Transverse colon (tissue), 4 donors: ENCODE measurements around the gene TNRC6C. TPM values are rescaled to one million over a fixed set of nuclear protein-coding genes. Genes with fewer than 3 reads are reported as not detected.

Source experiments
- DNase-seq: peaks from one replicate; pipeline ENCODE4 v3.0.0-alpha.2; 2019
- H3K27ac ChIP-seq, 4 donors: fragments of 200-600 bp; sonication (generic); 2 replicates each; pipeline ENCODE4 v1.5.1; 2016 to 2018; ENCODE audit warnings: inconsistent platforms in 4 of 4
- H3K27me3 ChIP-seq: fragments of 200-600 bp; sonication (generic); 2 replicates; pipeline ENCODE4 v1.5.1; 2017; ENCODE audit warnings: inconsistent platforms
- H3K36me3 ChIP-seq, 4 donors: fragments of 200-600 bp; sonication (generic); 2 replicates each; pipeline ENCODE4 v1.5.1; 2017 to 2019; ENCODE audit warnings: inconsistent platforms in 4 of 4
- H3K4me1 ChIP-seq, 4 donors: fragments of 200-600 bp; sonication (generic); 2 replicates each; pipeline ENCODE4 v1.5.1; 2017 to 2020; ENCODE audit warnings: inconsistent platforms in 4 of 4
- H3K4me3 ChIP-seq, 4 donors: fragments of 200-600 bp; sonication (generic); 1 replicate in 1 of 4; 2 replicates in 3 of 4; pipeline versions ENCODE4 v1.5.1 to v1.6.1; 2017 to 2019; ENCODE audit warnings: inconsistent platforms in 4 of 4
- H3K9me3 ChIP-seq, 2 donors: fragments of 200-600 bp; sonication (generic); 2 replicates each; pipeline ENCODE4 v1.5.1; 2017 to 2019; ENCODE audit warnings: inconsistent platforms in 2 of 2
- EP300 ChIP-seq: sonication (generic); formaldehyde crosslinking; IDR thresholded peaks from one replicate; pipeline ENCODE4 v1.6.1; 2017; ENCODE audit warnings: antibody characterized with exemption, low read depth
- POLR2A ChIP-seq: fragments of 450-650 bp; IDR thresholded peaks from one replicate; pipeline ENCODE4 v1.6.1; 2016; ENCODE audit warnings: antibody characterized with exemption, mild to moderate bottlenecking, moderate library complexity
- POLR2AphosphoS5 ChIP-seq, 3 donors: sonication (generic); formaldehyde crosslinking; IDR thresholded peaks; one replicate each; pipeline ENCODE4 v1.6.1; 2016; ENCODE audit warnings: antibody characterized with exemption in 3 of 3
- WGBS, 2 donors: methylation state at CpG; one replicate each; pipeline ENCODE4 v1.1.5; 2018; ENCODE audit warnings: low coverage in 1 of 2; 5-methylcytosine and 5-hydroxymethylcytosine counted together
- in situ Hi-C, 4 donors: fragments of 200-750 bp; cut with MboI; loops; one replicate each; pipeline versions ENCODE4 v1.15.0 to v1.15.1; 2017; ENCODE audit warnings: low sequenced_read_pairs in 3 of 4, low pct_ligation_motif_present in 1 of 4, low pct_unique_long_range_greater_than_20kb in 1 of 4
- intact Hi-C: fragments of 100-400 bp; cut with DNase I; formaldehyde crosslinking; loops from one replicate; pipeline ENCODE4 v1.15.1; 2023; ENCODE audit warnings: low total_unique reads
- total RNA-seq, 4 donors: library from RNA; depleted of rRNA; stranded (reverse); fragments of >200 nt; gene quantifications; one replicate each; pipeline ENCODE4 v1.1.0, GENCODE V29; 2016
- TF ChIP-seq, protein P1 (sequence below), 5 experiments: fragments of 200-600 bp in 3 of 5; fragments of 450-650 bp in 2 of 5; sonication (generic) in 3 of 5; IDR thresholded peaks; 1 replicate in 2 of 5; 2 replicates in 3 of 5; pipeline ENCODE4 v1.5.1; 2016 to 2017; ENCODE audit warnings: antibody characterized with exemption in 5 of 5, inconsistent platforms in 3 of 5, mild to moderate bottlenecking in 2 of 5, moderate library complexity in 1 of 5

Gene TNRC6C
- total RNA-seq, 4 donors from 2014 or later = 7.5 to 16.9 (median 9.9) TPM

DNA sequence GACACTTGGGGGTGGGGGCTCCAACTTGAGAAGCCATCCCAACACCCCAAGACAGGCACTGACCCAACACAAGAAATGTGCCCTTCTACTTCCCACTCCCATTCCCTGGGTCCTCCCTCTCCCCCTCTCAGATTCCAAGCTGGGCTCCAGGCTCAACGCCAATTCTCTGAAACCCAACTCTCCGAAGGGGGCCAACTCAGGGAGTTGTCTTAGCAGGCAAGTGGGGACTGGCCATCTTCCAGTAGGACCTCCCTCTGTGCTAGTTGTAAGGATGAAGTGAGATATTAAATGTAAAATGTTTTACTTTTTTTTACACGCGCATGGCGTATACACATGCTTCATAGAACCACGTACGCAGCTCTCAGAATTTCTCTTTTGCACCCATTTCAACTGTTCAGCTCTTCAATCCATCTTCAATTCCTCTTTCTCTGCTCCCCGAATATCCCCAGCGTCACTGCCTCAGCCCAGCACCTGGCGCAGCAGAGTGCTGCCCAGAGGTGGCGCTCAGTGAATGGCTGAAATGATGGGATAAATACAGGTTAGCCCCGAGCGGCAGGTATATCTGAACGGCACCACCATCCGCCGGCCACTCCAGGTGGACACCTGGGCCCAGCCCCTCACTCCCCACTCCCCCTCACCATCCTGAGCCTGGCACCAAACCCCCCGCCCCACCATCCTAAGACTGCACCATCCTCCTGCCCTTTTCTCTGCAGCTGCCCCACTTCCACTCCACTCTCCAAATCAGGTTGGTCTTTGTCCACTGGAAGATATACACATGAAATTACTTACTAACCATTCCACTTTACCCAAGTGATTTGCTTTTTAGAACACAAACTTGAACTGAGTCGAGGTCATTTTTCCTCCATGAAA lies 43.9 kb upstream of the TNRC6C start:
- no peak for DNase-seq
- intact Hi-C loops = no loop called here

DNA sequence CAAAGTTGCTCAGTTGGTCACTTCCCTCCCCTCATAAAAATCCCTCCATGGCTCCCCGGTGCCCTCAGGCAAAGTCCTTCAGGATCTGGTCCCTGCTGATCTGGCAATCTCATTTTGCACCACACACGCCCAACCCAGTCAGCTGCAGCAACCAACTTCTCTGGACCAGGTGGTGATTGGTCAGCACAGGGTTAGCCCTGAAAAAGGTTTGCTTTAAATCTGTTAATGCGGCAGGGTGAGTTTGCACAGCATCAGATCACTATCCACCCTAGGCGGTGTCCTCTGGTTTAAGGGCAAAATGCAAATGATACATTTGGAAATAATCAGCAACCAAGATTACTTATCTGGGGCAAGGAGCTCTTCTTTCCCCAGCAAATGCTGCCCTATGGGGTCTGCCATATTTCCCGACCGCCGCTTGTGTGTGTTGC lies 42.9 kb upstream of the TNRC6C start:
- H3K36me3 ChIP-seq = no peaks in the 10 kb centered on the region
- TF ChIP-seq EP300 (no peak), POLR2A (no peak), POLR2AphosphoS5 (IDR thresholded peaks at IDR 0.05) (no peak)
- TF ChIP-seq, protein P1, sequence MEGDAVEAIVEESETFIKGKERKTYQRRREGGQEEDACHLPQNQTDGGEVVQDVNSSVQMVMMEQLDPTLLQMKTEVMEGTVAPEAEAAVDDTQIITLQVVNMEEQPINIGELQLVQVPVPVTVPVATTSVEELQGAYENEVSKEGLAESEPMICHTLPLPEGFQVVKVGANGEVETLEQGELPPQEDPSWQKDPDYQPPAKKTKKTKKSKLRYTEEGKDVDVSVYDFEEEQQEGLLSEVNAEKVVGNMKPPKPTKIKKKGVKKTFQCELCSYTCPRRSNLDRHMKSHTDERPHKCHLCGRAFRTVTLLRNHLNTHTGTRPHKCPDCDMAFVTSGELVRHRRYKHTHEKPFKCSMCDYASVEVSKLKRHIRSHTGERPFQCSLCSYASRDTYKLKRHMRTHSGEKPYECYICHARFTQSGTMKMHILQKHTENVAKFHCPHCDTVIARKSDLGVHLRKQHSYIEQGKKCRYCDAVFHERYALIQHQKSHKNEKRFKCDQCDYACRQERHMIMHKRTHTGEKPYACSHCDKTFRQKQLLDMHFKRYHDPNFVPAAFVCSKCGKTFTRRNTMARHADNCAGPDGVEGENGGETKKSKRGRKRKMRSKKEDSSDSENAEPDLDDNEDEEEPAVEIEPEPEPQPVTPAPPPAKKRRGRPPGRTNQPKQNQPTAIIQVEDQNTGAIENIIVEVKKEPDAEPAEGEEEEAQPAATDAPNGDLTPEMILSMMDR (IDR thresholded peaks at IDR 0.05) = no peak
- H3K9me3 ChIP-seq = no peaks in the 10 kb centered on the region
- H3K27ac ChIP-seq = no peak overlapping the region
- H3K4me3 ChIP-seq = no peak overlapping the region
- H3K27me3 ChIP-seq = peaks cover 53% of the 10 kb centered on the region
- WGBS, 2 donors = 39 to 56% methylated on average over 3 to 7 of the region's 7 CpGs
- in situ Hi-C loops (no loop called here), intact Hi-C loops (no loop called here)
- no peak for DNase-seq
- no peaks in the 10 kb centered on the region for H3K4me1 ChIP-seq

More for the DNA sequence above, 43.9 kb upstream of the TNRC6C start:
- Histone ChIP-seq H3K9me3 (no peaks in the 10 kb centered on the region), H3K27ac (no peak overlapping the region), H3K4me1 (no peaks in the 10 kb centered on the region), H3K27me3 (peaks cover 60% of the 10 kb centered on the region), H3K36me3 (no peaks in the 10 kb centered on the region), H3K4me3 (no peak overlapping the region)
- in situ Hi-C loops = no loop called here
- WGBS, 2 donors = 16 to 36% methylated on average over 12 to 18 of the region's 18 CpGs
- no peak for TF ChIP-seq POLR2AphosphoS5 (IDR thresholded peaks at IDR 0.05)
- TF ChIP-seq POLR2A = no peak
- TF ChIP-seq EP300 = no peak
- TF ChIP-seq, protein P1 (IDR thresholded peaks at IDR 0.05) = no peak

DNA sequence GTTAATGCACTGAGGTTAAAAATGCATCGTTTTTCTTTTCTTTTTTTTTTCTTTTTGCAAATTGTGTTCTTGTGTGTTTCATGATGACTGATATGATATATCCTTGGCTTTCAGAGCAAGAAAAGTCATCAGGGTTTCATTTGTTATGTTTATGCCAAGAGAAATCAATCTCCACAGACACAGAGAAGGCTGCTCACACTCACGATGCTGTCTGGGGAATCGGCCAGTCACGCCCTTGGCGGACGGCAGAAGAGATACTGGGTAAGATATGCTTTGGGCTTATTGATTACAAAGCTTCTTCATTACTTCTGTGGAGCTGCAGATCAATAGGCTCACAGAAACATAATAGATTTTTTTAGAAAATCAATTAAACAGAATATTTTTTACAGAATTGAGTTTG lies 42.2 kb upstream of the TNRC6C start:
- DNase-seq = no peak
- no peak for TF ChIP-seq EP300
- no peak for TF ChIP-seq POLR2A
- TF ChIP-seq, protein P1 (IDR thresholded peaks at IDR 0.05) = no peak
- no peak for TF ChIP-seq POLR2AphosphoS5 (IDR thresholded peaks at IDR 0.05)
- H3K9me3 ChIP-seq = no peaks in the 10 kb centered on the region
- no peak overlapping the region for H3K27ac ChIP-seq
- H3K27me3 ChIP-seq = peaks cover 53% of the 10 kb centered on the region
- intact Hi-C loops = no loop called here
- in situ Hi-C loops = no loop called here
- no peaks in the 10 kb centered on the region for H3K36me3 ChIP-seq
- H3K4me1 ChIP-seq = no peaks in the 10 kb centered on the region
- no peak overlapping the region for H3K4me3 ChIP-seq
- 34 to 37% methylated on average over 6 of the region's 6 CpGs for WGBS, 2 donors

DNA sequence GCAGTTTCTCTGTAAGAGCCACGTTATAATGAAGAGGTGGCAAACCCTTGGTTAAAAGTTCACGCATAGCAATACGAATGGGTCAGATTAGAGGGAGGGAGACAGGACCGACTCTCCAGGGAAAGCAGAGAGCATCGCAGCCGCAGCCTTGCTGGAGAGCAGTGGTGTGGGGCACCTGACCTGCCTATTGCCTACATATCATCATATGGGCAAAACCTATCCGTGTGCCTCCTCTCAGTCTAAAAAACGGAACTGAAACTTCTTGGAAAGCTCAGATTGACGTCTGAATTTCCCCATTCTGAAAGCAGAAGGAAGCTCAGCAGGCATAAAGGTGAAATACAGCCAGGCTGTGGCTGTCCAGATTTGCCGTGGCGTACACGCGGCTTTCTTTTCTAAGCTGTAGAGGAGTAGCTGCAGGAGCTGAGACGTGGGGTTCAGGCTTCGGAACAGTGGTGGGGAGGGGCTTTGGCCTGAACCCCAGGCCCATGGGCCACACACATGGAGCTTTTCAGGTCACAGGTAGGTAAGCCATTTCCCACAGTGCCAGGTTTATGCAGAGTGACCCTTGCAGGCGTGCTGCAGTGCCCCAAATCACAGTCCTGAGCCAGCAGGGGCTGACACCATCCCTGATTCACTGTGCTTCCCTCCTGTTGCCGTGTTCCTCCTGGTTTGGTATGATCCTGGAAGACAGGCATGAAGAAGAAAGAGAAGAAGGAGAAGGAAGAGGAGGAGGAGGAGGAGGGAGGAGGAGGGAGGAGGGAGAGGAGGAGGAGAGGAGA lies 41.6 kb upstream of the TNRC6C start:
- no peak for DNase-seq
- Histone ChIP-seq H3K9me3 (no peaks in the 10 kb centered on the region), H3K27me3 (peaks cover 48% of the 10 kb centered on the region), H3K36me3 (no peaks in the 10 kb centered on the region), H3K4me1 (no peaks in the 10 kb centered on the region), H3K4me3 (no peak overlapping the region), H3K27ac (no peak overlapping the region)
- TF ChIP-seq EP300 (no peak), POLR2AphosphoS5 (IDR thresholded peaks at IDR 0.05) (no peak), POLR2A (no peak)
- TF ChIP-seq, protein P1 (IDR thresholded peaks at IDR 0.05) = no peak
- 12 to 26% methylated on average over 5 to 17 of the region's 17 CpGs for WGBS, 2 donors
- in situ Hi-C loops (no loop called here), intact Hi-C loops (no loop called here)
